ENCODE measurements around the gene TXNRD2. TPM values are rescaled to one million over a fixed set of nuclear protein-coding genes. Genes with fewer than 3 reads are reported as not detected.

Gene TXNRD2
- total RNA-seq, 4 donors from 2014 or later = 19.5 to 34.5 (median 25.6) TPM

GRCh38 chr22:19901577-19902244 lies 39.9 kb downstream of the TXNRD2 start:
- Histone ChIP-seq H3K4me1 (no peaks in the 10 kb centered on the region), H3K27ac (no peak overlapping the region), H3K9me3 (no peaks in the 10 kb centered on the region), H3K36me3 (peaks cover 5 to 7% of the 10 kb centered on the region in 2 donors), H3K27me3 (no peaks in the 10 kb centered on the region), H3K4me3 (replicated peaks in 1 of 3) (no peak overlapping the region)
- TF ChIP-seq CTCF (IDR thresholded peaks at IDR 0.05) = no peak
- TF ChIP-seq POLR2A (IDR thresholded peaks at IDR 0.05) = no peak
- DNase-seq = no peak
- intact Hi-C loops (cut with DNase I) = no loop called here
- 89 to 91% methylated on average over 11 of the region's 11 CpGs for WGBS, 2 donors

- TF ChIP-seq POLR2A (IDR thresholded peaks at IDR 0.05) = no peak
- no peak for TF ChIP-seq CTCF (IDR thresholded peaks at IDR 0.05)
- DNase-seq = no peak
- 84 to 87% methylated on average over 8 to 10 of the region's 13 CpGs for WGBS, 2 donors
- Histone ChIP-seq H3K4me1 (no peaks in the 10 kb centered on the region), H3K27me3 (no peaks in the 10 kb centered on the region), H3K36me3 (peaks cover 0 to 7% of the 10 kb centered on the region in 2 donors), H3K27ac (no peak overlapping the region), H3K9me3 (no peaks in the 10 kb centered on the region), H3K4me3 (replicated peaks in 1 of 3) (no peak overlapping the region)
- intact Hi-C loops (cut with DNase I) = no loop called here
These were observed 40.7 kb downstream of the TXNRD2 start for GRCh38 chr22:19900707-19901436.

DNA sequence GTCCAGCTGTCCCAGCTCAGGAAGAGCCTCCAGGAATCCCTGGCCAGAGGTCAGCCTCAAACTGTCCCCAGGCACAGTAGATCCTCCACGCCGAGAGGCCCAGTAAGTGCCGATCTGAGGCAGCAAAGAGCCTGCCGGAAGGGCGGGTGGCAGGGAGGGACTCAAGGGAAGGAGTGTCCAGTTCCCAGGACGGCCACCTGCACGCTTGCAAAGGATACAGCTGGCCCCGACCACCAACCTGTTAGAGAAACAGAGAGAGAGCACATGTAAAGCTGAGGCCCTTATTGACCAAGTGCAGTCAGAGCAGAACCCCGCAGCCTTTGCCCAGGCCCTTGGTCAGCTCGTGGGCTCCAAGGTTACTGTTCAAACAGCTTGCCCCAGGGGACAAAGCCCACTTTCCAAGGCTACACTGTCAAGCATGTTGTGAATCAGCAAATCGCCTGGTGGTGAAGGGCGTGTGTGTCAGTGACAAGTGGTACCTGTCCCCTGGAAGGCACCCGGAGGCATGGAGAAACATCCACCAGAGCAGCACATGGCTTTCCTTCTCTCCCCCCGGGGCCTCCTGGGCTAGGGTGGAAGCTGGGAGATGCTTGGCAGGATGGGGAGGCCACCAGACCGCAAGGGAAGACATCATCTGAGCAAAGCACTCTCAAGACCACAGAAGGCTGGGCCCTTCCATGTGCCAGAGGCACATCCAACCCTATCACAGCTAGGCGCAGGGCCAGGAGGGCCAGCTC lies 42.6 kb downstream of the TXNRD2 start:
- no peak for TF ChIP-seq POLR2A (IDR thresholded peaks at IDR 0.05)
- no peak for TF ChIP-seq CTCF (IDR thresholded peaks at IDR 0.05)
- H3K4me1 ChIP-seq = no peaks in the 10 kb centered on the region
- peaks cover 3 to 10% of the 10 kb centered on the region in 2 donors for H3K36me3 ChIP-seq
- H3K9me3 ChIP-seq = no peaks in the 10 kb centered on the region
- DNase-seq = no peak
- no peak overlapping the region for H3K4me3 ChIP-seq (replicated peaks in 1 of 3)
- no peaks in the 10 kb centered on the region for H3K27me3 ChIP-seq
- intact Hi-C loops (cut with DNase I) = no loop called here
- WGBS, 2 donors = 89 to 91% methylated on average over 16 of the region's 16 CpGs
- H3K27ac ChIP-seq = no peak overlapping the region

- Histone ChIP-seq H3K9me3 (no peaks in the 10 kb centered on the region), H3K27ac (no peak overlapping the region), H3K36me3 (peaks cover 3 to 17% of the 10 kb centered on the region in 2 donors), H3K4me3 (replicated peaks in 1 of 3) (no peak overlapping the region), H3K27me3 (no peaks in the 10 kb centered on the region), H3K4me1 (no peaks in the 10 kb centered on the region)
- 87 to 98% methylated on average over 4 to 6 of the region's 7 CpGs for WGBS, 2 donors
- intact Hi-C loops (cut with DNase I) = no loop called here
- DNase-seq = no peak
- TF ChIP-seq CTCF (IDR thresholded peaks at IDR 0.05) (no peak), POLR2A (IDR thresholded peaks at IDR 0.05) (no peak)
These were observed 43.5 kb downstream of the TXNRD2 start for GRCh38 chr22:19898145-19898544.

All from thyroid gland (tissue), 4 donors.